RWPE1 (cell line): ENCODE data around the gene COL2A1.

Source experiments
- CTCF ChIA-PET: fragments of 350-600 bp; sonication (Branson Sonifier 250); formaldehyde crosslinking; extraction: SDS; loops from one replicate; lab custom pipeline; 2021; lab: Yijun Ruan, JAX
- POLR2A ChIA-PET: fragments of 400-600 bp; formaldehyde crosslinking; extraction: SDS; loops from one replicate; lab custom pipeline; 2020; ENCODE audit warnings: antibody characterized with exemption; ENCODE audit not compliant: low non-redundant PET; lab: Yijun Ruan, JAX
- DNase-seq: peaks from one replicate; pipeline ENCODE4 v3.0.0; 2012; ENCODE audit warnings: low spot score
- H3K27ac ChIP-seq: fragments of 450-650 bp; 2 replicates; pipeline ENCODE4 v1.5.1; 2017
- TF ChIP-seq, protein P1 (sequence below): fragments of 450-650 bp; conservative IDR thresholded peaks from 2 replicates; pipeline ENCODE4 v1.5.1; 2017; ENCODE audit warnings: low read depth, mild to moderate bottlenecking

Gene COL2A1

DNA sequence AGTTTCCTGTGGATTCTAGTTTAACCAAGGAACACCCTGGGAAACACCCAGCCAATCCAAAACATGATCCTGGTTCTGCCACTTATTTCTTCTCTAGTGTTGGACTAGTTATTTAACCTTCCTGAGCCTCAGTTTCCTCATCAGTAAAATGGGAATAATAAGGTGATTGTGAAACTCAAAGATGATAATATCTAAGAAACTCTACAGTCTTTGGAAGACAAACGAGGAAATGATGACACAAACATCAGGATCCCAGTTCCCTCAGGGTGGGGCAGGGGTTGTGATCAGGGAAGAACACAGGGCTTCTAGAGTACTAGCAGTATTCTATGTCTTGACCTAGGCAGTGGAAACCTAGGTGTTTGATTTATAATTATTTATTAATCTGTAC is 58.9 kb downstream of the COL2A1 start:
- H3K27ac ChIP-seq = no peak overlapping the region
- TF ChIP-seq, protein P1, sequence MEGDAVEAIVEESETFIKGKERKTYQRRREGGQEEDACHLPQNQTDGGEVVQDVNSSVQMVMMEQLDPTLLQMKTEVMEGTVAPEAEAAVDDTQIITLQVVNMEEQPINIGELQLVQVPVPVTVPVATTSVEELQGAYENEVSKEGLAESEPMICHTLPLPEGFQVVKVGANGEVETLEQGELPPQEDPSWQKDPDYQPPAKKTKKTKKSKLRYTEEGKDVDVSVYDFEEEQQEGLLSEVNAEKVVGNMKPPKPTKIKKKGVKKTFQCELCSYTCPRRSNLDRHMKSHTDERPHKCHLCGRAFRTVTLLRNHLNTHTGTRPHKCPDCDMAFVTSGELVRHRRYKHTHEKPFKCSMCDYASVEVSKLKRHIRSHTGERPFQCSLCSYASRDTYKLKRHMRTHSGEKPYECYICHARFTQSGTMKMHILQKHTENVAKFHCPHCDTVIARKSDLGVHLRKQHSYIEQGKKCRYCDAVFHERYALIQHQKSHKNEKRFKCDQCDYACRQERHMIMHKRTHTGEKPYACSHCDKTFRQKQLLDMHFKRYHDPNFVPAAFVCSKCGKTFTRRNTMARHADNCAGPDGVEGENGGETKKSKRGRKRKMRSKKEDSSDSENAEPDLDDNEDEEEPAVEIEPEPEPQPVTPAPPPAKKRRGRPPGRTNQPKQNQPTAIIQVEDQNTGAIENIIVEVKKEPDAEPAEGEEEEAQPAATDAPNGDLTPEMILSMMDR = no peak
- no peak for DNase-seq
- POLR2A ChIA-PET = no interaction called here
- CTCF ChIA-PET = no interaction called here

DNA sequence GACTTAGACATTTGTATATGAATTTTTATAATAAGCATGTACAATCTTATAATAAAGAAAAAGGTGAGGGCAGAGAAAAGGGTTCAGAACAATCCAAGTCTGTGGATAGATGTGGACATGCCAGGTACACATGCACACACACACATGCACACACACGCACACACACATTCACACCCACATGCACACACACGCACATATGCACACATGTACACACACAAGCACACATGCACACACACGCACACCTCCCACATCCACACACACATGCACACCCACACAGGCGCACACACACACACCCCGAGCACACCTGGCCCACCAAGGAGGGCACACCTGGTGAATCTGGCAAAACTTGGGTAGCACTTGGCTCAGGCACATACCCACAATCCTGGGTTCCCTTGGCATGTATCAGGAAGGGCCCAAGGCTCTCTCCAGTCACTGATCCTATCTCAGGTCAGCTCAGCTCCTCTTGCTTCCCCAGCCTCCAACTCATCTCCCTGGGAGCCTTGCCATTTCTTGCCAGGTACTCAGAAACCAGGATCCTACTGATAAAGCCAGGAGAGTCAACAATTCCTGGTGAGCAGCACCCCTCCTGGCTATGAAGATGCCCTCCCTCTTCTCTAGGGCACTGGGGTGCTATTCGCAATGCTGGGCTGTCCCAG is 59.5 kb downstream of the COL2A1 start:
- ChIA-PET POLR2A (no interaction called here), CTCF (no interaction called here)
- H3K27ac ChIP-seq = no peak overlapping the region
- no peak for DNase-seq
- TF ChIP-seq, protein P1 = no peak

DNA sequence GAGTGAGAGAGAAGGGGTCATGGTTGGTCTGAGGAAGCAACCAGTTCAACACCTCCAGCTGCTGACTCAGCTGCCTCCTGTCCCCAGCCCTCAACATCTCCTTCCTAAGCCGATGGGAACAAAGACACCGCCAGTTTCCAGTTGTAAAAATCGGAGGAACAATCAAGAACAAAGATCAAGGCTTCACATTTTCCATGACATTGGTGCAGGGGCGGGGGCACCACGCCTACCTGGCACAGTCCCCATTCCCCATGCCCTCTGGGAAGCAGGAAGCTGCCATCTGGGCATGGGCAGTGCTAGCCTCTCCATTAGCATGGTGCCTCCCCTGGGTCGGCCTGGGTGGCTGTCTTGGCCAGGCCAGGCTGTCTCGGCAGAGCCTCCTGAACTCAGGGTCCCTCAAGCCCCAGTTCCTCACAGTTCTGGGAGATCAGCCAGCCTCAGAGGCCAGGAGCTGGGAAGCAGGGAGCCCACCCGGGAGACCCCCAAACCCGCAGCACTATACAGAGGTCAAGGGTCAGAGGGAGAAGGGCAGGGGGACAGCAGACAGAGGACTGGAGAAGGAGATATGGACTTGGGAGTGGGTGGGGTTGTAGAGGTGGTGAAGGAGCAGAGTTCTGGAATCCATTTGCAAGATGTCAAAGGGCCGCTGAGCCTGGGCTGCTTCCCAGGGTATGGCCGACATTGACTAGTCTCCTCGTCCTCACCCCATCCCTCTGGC is 60.5 kb downstream of the COL2A1 start:
- TF ChIP-seq, protein P1 = no peak
- CTCF ChIA-PET = interaction anchor here (1.0 kb wide), 1 partner anchor 19 kb away, joined by 3 read pairs; the partner anchor contains the start of gene TMEM106C
- no peak overlapping the region for H3K27ac ChIP-seq
- no peak for DNase-seq
- POLR2A ChIA-PET = interaction anchor here (0.6 kb wide), 1 partner anchor 213 kb away, joined by 5 read pairs; no protein-coding TSS in a partner anchor

DNA sequence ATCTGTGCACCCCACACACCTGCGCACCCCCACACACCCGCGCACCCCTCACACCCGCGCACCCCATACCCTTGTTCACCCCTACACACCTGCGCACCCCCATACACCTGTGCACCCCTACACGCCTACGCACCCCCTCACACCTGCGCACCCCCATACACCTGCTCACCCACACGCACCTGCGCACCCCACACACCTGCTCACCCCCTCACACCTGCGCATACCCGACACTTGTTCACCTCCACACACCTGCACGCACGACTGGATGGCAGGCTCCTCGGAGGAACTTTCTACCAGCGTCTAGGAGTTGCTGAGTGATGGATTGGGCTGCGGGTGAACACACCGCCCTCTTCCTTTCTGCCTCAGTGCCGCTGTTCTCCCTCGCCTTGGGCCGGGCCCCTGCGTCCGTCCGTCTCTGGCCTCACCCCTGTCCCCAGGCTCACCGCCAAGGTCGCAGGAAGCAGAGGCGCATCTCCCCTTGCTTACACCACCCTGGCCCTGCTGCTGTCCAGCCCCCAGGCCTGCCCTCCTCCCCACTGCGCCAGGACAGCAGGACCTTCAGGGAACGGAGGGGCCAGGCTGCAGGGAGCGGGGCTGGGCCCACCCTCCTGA is 61.6 kb downstream of the COL2A1 start:
- no peak for DNase-seq
- TF ChIP-seq, protein P1 = no peak
- POLR2A ChIA-PET = no interaction called here
- no peak overlapping the region for H3K27ac ChIP-seq
- CTCF ChIA-PET = interaction anchor here (1.0 kb wide), 1 partner anchor 20 kb away, joined by 3 read pairs; the partner anchor contains the start of gene TMEM106C

DNA sequence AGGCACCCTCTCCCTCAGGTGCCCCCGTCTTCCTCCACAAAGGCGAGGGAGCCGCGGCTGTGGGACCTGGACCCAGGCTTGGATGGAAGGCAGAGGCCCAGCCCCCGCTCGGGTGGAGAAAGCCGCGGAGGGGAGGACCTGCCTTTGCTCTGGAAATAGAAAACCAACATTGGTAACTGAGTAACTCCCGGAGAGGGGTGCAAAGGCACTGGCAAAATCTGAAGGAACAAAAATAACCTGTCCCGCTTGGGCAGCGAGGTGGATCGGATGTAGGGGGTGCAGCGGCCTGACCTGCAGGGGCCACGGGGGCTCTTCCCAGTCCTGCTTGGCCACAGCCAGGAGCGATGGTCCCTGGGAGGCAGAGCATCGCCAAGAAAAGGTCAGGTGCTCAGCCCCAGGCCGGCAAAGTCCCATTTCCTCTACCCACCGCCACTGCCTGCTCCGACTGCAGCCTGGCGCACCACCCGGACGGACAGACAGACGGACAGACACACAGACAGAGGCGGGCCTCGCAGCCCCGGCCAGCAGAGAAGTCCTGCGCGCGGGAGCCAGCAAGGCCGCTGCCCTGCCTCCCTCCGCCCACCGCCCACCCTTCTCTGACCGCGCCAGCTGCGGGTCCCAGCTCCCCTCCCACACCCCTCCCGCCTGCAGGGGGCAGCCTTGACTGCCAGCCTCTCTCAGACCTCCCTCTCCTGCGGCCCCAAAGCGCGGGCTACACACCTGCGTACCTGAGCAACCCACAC is 62.2 kb downstream of the COL2A1 start:
- TF ChIP-seq, protein P1 = no peak
- ChIA-PET CTCF (no interaction called here), POLR2A (no interaction called here)
- H3K27ac ChIP-seq = no peak overlapping the region
- DNase-seq = no peak

DNA sequence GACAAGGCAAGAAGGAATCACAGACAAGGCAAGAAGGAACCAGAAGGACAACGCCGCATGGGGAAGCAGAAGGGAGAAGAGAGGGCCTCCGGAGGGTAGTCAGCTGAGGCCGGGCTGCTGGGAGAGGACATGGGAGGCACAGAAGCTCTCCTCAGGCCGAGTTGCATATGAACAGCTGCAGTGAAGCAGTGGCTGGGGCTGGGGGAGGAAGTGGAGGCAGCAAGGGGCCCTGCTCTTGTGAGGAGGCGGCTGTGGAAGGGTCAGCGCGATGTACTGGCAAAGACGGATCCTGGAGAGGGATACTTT is 62.8 kb downstream of the COL2A1 start:
- no peak overlapping the region for H3K27ac ChIP-seq
- DNase-seq = no peak
- ChIA-PET CTCF (no interaction called here), POLR2A (no interaction called here)
- TF ChIP-seq, protein P1 = no peak
